Activated effector memory CD4-positive, alpha-beta T cell treated with anti-CD3 and anti-CD28 coated beads, Interleukin-2, amount 50 U/mL, for 16 hours (primary cell): ENCODE results near the gene ZBP1.

ENCODE experiments used
- DNase-seq: peaks from one replicate; pipeline ENCODE4 v3.0.0-alpha.2; 2020

ZBP1 gene

GRCh38 chr20:57596358-57596757 is 23.9 kb downstream of the ZBP1 start:
- DNase-seq, result no peak

DNA sequence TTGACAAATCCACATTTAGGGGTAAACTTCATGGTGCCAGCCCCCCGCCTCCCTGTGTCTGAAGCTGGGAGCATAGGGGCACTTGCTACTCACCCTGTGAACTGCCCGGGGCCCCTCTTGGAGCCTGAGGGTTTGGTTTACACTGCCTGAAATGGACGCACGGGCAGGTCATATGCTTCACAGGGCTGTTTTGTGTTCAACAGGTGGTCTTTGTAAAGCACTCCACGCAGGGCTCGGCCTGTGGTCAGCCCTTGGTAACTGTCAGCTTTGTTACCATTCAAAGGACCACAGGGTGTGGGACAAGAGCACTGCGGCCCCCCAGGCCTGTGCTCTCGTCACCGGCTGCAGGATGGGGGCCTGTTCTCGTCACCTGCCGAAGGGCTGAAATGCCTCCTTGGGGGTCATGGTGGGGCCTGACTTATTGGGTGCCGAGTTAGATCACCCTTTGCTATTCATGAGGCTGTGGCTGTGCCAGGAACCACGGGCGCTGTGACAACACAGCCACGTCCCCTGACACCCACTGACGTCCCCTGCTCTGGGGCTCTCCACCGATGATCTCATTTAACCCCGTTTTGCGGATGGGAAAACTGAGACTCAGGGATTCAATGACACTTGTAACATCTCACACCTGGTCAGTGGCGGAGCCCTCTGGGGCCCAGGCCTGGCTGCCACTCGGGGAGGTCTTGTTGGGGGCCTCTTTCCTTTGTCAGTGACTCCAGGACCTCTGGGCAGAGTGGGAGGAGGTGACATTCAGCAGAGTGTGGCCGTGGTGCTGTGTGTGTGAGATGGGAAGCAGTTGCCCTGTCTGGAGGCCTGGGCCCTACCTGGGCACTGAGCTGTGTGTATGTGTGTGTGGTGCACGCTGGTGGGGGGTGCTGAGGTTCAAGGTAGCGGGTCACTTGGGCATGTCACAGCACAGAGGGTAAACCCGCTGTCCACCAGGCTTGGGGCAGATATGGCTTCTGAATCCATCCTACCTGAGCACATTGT is 24.9 kb downstream of the ZBP1 start:
- DNase-seq, result no peak

DNA sequence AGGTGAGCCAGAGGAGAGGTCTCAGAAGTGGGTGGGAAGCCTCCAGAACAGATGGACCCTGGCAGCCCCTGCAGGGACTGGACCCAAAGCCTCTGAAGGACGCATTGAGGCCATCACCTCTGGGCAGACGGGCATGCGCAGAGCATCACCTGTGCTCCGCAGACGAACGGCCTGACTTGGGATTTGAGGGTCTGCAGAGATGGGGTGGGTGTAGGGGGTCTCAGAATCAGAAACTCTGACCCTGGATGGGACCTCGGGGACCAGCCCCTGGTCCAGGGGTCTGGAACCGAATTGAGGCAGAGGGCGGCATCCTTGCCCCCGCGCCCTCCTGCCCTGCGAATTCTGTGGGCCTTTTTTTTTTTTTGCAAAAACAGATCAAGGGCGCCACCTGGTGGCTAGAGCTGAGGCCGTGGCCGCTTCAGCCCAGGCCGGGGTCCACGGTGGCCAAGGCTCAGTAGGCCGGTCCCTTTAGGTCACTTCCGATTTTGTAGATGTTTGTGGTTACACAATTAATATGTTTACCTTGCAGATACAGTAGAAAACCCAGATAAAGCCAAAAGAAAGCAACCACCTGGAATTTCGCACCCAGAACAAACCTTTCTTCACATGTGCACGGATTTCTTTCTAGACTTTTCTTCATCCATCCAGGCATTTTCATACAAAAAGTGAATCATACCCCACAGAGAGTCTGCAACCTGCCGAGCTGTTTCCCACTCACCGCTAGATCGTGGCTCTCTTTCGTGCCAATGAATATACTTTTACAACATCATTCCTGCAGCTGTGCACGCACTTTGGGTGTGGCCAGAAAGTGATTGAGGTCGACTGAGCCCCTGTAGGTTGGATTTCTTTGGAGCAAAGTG is 25.9 kb downstream of the ZBP1 start:
- peak; percentile 82 for DNase-seq

DNA sequence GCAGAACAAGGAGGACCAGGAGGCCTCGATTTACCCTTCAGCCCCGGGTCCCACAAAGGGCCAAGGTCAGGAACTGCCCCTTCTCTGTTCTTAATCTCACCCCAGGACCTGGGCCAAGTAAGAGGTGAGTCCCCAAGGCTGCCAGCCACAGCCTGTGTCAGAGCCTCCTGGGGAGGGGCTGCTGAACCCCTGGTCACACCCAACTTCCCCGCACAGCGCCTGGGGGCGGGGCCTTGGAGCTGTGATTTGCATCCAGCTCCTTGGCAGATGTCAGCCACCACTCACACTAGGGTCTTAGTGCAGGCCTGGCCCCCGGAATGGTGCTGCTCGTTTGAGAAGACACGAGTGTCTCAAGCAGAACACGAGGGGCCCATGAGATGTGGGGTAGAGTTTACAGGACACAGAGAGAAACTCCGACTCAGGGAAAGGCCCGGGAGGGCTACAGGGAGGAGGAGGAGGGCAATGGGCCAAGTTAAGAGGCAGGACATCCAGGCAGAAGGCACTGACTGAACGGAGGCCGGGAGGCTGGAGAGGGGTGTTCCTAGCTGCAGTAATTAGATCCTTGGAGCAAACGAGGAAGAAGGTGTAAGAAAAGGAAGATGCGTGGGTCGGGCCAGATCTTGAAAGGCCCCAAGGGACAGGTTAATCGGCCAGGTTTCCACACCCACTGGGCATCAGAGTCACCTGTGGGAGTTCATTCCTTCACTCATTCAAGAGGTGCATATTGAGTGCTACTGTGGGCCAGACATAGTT is 26.9 kb downstream of the ZBP1 start:
- DNase-seq, result no peak

DNA sequence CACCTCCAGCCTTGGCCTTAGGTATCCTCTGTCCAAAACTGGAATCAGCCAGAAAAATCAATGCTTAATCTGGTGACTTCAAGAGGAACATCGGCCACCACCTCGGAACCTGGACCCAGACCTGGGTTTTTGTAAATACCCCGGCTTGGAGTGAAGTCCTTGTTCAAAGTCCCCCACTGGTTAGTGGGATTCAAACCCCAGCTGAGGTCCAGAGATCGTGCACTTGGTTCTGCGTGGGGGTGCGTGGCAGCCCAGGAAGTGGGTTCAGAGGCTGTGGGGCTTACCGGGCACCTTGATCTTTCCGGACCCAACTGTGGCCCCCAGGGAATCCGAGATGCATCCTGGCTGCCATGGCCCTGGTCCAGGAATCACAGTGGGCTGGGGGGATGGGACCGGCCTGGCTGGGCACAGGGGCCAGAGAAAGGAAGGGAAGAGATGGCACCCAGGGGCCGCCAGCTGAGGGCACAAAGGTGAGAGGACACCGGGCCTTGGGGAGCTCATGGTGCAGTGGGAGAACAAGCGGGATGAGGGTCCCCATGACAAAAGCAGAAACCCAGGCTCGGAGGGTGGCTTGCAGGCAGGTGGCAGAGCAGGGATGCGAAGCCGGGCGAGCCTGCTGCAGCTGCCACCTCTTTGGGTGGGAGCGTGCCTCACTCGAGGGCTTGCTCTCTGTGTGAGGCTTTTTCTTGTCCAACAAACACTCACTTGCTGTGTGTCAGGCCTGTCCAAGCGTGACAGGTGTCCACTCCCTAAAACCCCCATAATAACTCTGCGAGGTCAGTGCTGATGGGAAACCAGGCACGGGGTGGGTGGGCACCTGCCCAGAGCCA is 27.7 kb downstream of the ZBP1 start:
- no peak for DNase-seq

DNA sequence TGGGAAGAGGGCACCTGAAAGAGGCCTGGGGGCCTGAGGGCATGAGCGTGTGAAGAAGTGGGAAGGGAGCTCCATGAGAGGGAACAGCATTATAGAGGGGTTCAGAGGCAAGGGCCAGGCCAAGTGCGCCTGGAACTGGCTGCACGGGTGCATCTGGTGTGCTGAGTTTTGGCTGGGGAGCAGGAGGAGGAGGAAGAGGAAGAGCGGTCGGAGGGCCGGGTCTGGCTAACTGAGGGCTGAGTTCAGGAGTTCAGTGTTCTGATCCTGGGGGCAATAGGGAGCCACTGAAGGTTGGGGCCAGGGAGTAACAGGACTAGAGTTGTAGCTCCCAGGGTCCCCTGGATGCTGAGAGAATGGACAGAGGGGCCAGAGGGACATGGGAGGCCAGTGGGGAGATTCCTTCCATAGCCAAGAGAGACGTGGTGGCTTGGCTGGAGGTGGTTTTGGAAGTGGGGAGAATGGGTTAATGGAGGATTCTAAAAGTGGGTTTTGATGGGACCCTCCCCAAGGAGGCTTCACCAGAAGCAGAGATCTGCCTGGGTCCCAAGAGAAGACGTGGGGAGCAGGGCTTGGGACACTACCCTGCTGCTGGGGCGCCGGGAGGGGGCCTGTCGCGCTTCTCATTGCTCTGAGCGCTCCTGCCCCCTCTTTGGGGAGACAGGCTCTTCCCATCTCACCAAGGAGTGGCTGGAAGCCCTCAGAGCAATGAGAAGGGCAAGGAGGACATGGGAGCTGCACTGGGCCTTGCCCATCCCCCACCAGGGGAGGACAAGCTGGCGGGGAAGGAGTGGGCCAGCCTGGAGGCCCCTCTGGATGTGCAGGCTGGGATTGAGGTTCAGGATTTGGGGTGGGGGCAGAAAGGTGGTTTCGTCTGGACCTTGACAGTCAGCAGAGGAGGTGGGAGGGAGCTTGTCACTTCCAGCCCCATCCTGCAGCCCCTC is 28.7 kb downstream of the ZBP1 start:
- DNase-seq, result no peak

GRCh38 chr20:57590485-57591288 is 29.5 kb downstream of the ZBP1 start:
- DNase-seq, result no peak

- DNase-seq, result no peak
These were observed 30.3 kb downstream of the ZBP1 start for GRCh38 chr20:57589728-57590484.

DNA sequence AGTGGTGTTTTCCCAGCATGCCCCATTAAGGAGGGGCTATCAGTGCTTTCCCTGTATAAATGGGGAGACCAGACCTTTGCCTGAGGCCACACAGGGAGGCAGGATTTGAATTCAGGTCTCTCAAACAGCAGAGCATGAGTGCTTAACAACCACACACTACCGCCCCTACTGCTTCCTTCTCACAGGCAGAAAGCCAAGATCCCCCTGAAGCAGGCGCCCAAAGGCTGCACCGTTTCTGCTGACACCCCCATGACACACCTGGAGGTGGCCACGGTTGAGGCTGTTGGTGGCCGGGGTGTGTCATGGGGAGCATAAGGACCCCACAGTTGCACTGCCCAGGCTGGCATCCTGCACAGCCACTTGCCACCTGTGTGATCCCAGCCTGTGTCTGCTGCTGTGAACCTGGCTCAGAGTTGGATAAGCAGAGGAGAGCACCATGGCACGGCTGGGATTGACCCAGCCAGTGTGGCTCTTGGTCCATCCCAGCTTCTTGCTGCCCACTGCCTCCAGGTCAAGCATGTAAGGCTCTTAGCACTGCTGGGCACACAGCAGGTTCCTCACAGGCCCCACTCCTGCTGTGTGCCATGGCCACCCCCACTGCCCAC is 31.0 kb downstream of the ZBP1 start:
- DNase-seq, result no peak

- no peak for DNase-seq
These were observed 31.6 kb downstream of the ZBP1 start for GRCh38 chr20:57588596-57588995.

DNA sequence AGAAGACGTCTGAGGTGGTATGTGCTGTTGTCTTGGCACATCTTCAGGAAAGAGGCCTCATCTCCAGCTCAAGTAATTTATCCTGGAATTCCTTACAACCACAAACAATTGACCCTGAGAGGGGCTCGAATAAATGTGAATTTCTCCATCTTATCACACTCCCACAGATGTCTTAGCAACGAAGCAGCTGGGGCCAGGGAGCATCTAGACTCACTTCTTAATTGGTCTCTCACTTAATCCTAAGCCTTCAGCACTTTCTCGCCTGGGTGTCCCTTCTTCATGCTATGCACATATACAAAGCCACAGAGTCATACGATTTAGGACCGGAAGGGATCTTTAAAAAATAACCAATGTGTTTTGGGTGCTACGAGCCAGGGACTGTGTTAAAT is 32.2 kb downstream of the ZBP1 start:
- DNase-seq, result no peak

DNA sequence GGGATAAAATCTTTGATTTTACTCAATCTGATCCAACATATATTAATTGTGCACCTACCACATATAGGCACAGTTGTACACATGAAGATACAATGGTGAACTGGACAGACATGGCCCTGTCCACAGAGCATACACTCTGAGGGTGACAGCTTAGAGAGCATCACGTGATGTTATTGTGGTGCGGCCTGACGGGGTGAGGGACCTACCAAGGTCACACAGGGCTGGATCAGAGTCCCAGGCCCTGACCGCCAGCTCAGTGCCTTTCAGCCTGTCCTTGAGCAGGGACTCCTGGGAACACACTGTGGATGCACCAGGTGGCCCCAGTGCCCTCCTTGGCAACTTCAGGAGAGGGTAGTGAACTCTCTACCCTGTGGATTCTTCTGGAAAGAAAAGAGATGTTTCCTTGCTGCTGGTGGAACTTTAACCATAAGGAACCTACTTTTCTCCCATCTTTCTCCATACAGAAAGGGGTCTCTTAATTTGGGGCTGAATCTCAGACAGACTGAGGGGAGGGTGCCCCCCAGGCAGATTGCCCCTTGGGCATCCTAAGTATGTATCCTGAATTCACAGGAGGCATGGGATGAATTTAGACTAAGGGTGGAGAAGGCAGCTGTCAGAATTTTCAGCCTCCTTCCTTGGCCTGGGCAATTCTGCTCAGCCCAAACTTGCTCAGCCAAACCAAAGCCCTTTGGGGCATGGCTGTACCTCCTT is 32.8 kb downstream of the ZBP1 start:
- no peak for DNase-seq

GRCh38 chr20:57586943-57587277 is 33.3 kb downstream of the ZBP1 start:
- DNase-seq, result no peak

DNA sequence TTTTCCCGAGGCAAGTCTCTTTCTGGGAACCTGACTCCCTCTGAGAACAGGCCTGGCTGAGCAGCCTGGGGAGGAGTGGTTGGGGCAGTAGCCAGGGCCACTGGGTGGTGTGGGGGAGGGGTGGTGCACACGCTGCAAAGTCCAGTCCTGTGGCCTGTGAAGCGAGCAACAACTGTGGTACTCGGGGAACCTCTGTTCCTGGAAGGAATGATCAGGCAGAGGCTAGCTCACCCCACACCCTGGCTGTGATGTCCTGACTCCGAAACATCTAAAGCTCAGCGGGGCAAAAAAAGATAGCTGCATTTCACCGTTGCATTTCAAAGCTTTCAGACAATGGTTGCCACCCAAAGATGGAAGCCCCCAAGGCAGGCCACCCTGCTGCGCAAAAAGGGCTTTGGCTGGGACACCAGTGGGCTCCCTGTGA is 33.8 kb downstream of the ZBP1 start:
- DNase-seq, result no peak

GRCh38 chr20:57585466-57586213 is 34.6 kb downstream of the ZBP1 start:
- no peak for DNase-seq

- DNase-seq, result no peak
These were observed 35.3 kb downstream of the ZBP1 start for GRCh38 chr20:57584768-57585461.
